Osteocyte (in vitro differentiated cells): ENCODE results near the gene ATP6V0C. TPM values are rescaled to one million over a fixed set of nuclear protein-coding genes. Genes with fewer than 3 reads are reported as not detected.
A peak's percentile ranks its signal among the peaks of the same experiment; 100 is the strongest.

ENCODE experiments used
- DNase-seq: peaks from one replicate; pipeline ENCODE4 v3.0.0; 2021; ENCODE audit warnings: mixed read lengths; ENCODE audit not compliant: unreplicated experiment; ENCODE audit errors: extremely low spot score
- H3K27ac Mint-ChIP-seq: one replicate; pipeline ENCODE4 v1.8.0; 2021; ENCODE audit warnings: mild to moderate bottlenecking, mixed read lengths; ENCODE audit not compliant: unreplicated experiment
- H3K27me3 Mint-ChIP-seq: one replicate; pipeline ENCODE4 v1.8.0; 2021; ENCODE audit warnings: mixed read lengths; ENCODE audit not compliant: unreplicated experiment
- H3K36me3 Mint-ChIP-seq: one replicate; pipeline ENCODE4 v1.8.0; 2021; ENCODE audit warnings: mixed read lengths; ENCODE audit not compliant: unreplicated experiment
- H3K4me1 Mint-ChIP-seq: one replicate; pipeline ENCODE4 v1.8.0; 2021; ENCODE audit warnings: mixed read lengths; ENCODE audit not compliant: unreplicated experiment
- H3K4me3 Mint-ChIP-seq: one replicate; pipeline ENCODE4 v1.8.0; 2021; ENCODE audit warnings: mild to moderate bottlenecking, moderate library complexity, mixed read lengths; ENCODE audit not compliant: unreplicated experiment
- H3K9me3 Mint-ChIP-seq: one replicate; pipeline ENCODE4 v1.8.0; 2021; ENCODE audit warnings: mixed read lengths; ENCODE audit not compliant: unreplicated experiment
- CTCF ChIP-seq: fragments of 200-600 bp; sonication (generic); IDR thresholded peaks from 2 replicates; pipeline ENCODE4 v1.5.0; 2021; ENCODE audit warnings: antibody characterized with exemption, mild to moderate bottlenecking, moderate library complexity
- total RNA-seq: library from RNA; stranded (reverse); gene quantifications from 2 replicates; pipeline ENCODE4 v1.2.1, GENCODE V29; 2021

Gene ATP6V0C
- total RNA-seq, 1 donor from 2014 or later, result 208 TPM

GRCh38 chr16:2520784-2521531 is 7.2 kb downstream of the ATP6V0C start:
- H3K9me3 Mint-ChIP-seq, result no peaks in the 10 kb centered on the region
- H3K4me1 Mint-ChIP-seq, result peaks cover 33% of the 10 kb centered on the region
- DNase-seq, result no peak
- H3K27me3 Mint-ChIP-seq, result no peaks in the 10 kb centered on the region
- peak overlapping the region; percentile 54 for H3K27ac Mint-ChIP-seq
- H3K36me3 Mint-ChIP-seq, result peaks cover 17% of the 10 kb centered on the region
- no peak for TF ChIP-seq CTCF
- H3K4me3 Mint-ChIP-seq, result peak overlapping the region; percentile 80

- no peaks in the 10 kb centered on the region for H3K9me3 Mint-ChIP-seq
- H3K4me3 Mint-ChIP-seq, result no peak overlapping the region
- H3K4me1 Mint-ChIP-seq, result peaks cover 15% of the 10 kb centered on the region
- no peak overlapping the region for H3K27ac Mint-ChIP-seq
- H3K36me3 Mint-ChIP-seq, result peaks cover 17% of the 10 kb centered on the region
- DNase-seq, result no peak
- H3K27me3 Mint-ChIP-seq, result no peaks in the 10 kb centered on the region
- TF ChIP-seq CTCF, result no peak
These were observed 10.1 kb downstream of the ATP6V0C start for GRCh38 chr16:2523801-2524231.

DNA sequence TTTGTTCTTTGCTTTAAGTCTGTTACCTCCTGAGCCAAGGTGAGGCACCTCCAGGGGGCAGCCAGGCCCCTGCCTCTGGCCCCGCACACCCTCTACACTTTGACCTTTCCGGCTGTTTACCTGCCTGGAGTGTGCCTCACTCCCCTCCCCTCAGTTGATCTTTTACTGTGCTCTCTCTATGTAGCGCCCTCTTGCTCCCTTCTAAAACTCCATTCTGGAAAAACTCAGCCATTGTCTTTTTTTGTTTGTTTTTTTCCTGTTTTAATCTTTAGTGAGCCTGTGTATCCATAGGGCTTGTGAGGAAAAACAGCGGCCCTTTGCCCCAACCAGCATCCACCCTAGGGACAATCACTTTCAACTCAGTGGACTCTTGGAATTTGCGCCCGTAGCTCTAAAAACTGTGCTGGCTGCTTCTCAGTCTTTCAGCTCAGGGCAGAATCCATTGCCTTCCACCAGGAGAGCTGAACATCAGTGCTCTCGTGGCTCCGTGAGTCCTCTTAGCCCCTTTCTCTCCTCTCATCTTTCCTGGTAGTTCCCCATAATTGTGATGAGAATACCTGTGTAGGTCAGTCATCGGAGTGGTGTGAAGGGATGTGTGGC is 10.7 kb downstream of the ATP6V0C start:
- Mint-ChIP-seq H3K36me3 (peaks cover 17% of the 10 kb centered on the region), H3K27me3 (no peaks in the 10 kb centered on the region), H3K4me1 (peaks cover 12% of the 10 kb centered on the region), H3K9me3 (no peaks in the 10 kb centered on the region), H3K27ac (peak overlapping the region; percentile 7), H3K4me3 (no peak overlapping the region)
- TF ChIP-seq CTCF, result no peak
- no peak for DNase-seq

DNA sequence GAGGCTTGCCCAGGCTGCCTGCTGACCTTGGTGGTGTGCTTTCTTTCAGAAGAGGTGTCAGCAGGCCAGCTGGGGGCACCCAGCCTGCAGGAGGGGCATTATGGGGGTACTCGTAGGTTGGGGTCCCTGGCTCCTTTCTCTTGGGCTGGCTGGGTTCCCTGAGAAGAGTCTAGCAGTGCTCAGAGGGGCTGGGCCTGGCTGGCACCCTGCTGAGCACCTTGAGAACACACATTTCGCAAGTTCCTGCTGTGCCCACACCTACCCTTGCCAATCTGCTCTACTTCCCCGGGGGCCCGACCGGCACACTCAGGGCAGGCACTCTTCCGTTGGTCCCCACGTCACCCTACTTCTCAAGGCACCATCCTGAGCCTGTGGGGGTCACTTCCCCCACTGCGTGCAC is 12.4 kb downstream of the ATP6V0C start:
- TF ChIP-seq CTCF, result no peak
- H3K4me1 Mint-ChIP-seq, result peaks cover 6% of the 10 kb centered on the region
- DNase-seq, result no peak
- H3K27ac Mint-ChIP-seq, result no peak overlapping the region
- H3K9me3 Mint-ChIP-seq, result no peaks in the 10 kb centered on the region
- H3K36me3 Mint-ChIP-seq, result peaks cover 19% of the 10 kb centered on the region
- no peak overlapping the region for H3K4me3 Mint-ChIP-seq
- no peaks in the 10 kb centered on the region for H3K27me3 Mint-ChIP-seq

GRCh38 chr16:2527071-2527783 is 13.5 kb downstream of the ATP6V0C start:
- Mint-ChIP-seq H3K4me3 (no peak overlapping the region), H3K27me3 (no peaks in the 10 kb centered on the region), H3K4me1 (peaks cover 7% of the 10 kb centered on the region), H3K27ac (no peak overlapping the region), H3K9me3 (no peaks in the 10 kb centered on the region), H3K36me3 (peaks cover 19% of the 10 kb centered on the region)
- DNase-seq, result no peak
- TF ChIP-seq CTCF, result no peak
